Kidney (tissue), 14 donors: Measurements from ENCODE around the gene CALML6. TPM values are rescaled to one million over a fixed set of nuclear protein-coding genes. Genes with fewer than 3 reads are reported as not detected.

Experiments
- DNase-seq, 5 donors: peaks; one replicate each; pipeline ENCODE4 v3.0.0-alpha.2; 2013 to 2020
- FAIRE-seq: peaks from 2 replicates; lab custom pipeline; 2012; peaks lifted over from hg19 to GRCh38; lab: Jason Lieb, UNC
- H3K27ac ChIP-seq, 2 donors: one replicate each; pipeline ENCODE4 v1.7.0; 2013; ENCODE audit warnings: low read depth in 2 of 2, low read length in 2 of 2, inconsistent platforms in 1 of 2
- H3K27me3 ChIP-seq: one replicate; pipeline ENCODE4 v1.7.1; 2013; ENCODE audit warnings: low read length, inconsistent platforms; ENCODE audit not compliant: control insufficient read depth, insufficient read depth
- H3K36me3 ChIP-seq, 3 donors: one replicate each; pipeline versions ENCODE4 v1.7.0 to v1.7.1; 2013; ENCODE audit warnings: low read length in 3 of 3, control low read depth in 1 of 3, inconsistent platforms in 1 of 3; ENCODE audit not compliant: insufficient read depth in 3 of 3, control insufficient read depth in 2 of 3
- H3K4me1 ChIP-seq, 3 donors: one replicate each; pipeline versions ENCODE4 v1.7.0 to v1.7.1; 2013; ENCODE audit warnings: low read length in 3 of 3, inconsistent platforms in 1 of 3, low read depth in 1 of 3; ENCODE audit not compliant: control insufficient read depth in 2 of 3, insufficient read depth in 2 of 3
- H3K4me3 ChIP-seq, 3 donors: one replicate each; pipeline versions ENCODE4 v1.7.0 to v1.8.1; 2013; ENCODE audit warnings: low read length in 3 of 3, control low read depth in 1 of 3, inconsistent platforms in 1 of 3
- H3K9ac ChIP-seq, 3 donors: one replicate each; pipeline versions ENCODE4 v1.7.0 to v1.7.1; 2013; ENCODE audit warnings: low read length in 3 of 3, control low read depth in 1 of 3, inconsistent platforms in 1 of 3
- H3K9me3 ChIP-seq, 3 donors: one replicate each; pipeline versions ENCODE4 v1.7.0 to v1.7.1; 2013; ENCODE audit warnings: low read length in 3 of 3, control low read depth in 1 of 3, inconsistent platforms in 1 of 3; ENCODE audit not compliant: control insufficient read depth in 2 of 3, insufficient read depth in 1 of 3
- CTCF ChIP-seq: IDR thresholded peaks from 3 replicates; pipeline ENCODE4 v1.5.1; 2012; ENCODE audit warnings: mild to moderate bottlenecking, moderate library complexity, borderline replicate concordance; ENCODE audit not compliant: insufficient read depth; ENCODE audit errors: extremely low read depth
- intact Hi-C: fragments of 100-400 bp; cut with DNase I; formaldehyde crosslinking; loops from one replicate; pipeline ENCODE4 v1.11.1; 2022
- polyA plus RNA-seq: library from polyadenylated mRNA; stranded (reverse); fragments of 350-450 nt; fragmentation: Illumina TruSeq; extraction: RNeasy Lipid Tissue Mini Kit (QIAGEN cat#74804); gene quantifications from one replicate; pipeline ENCODE4 v1.2.3, GENCODE V29; 2014; ENCODE audit warnings: low read depth, low replicate concordance; ENCODE audit not compliant: insufficient read depth
- total RNA-seq: library from RNA; stranded (reverse); fragmentation: NEBNext Ultra II Directional; extraction: Animal tissue kit (Norgen Biotek cat#: 25700); gene quantifications from one replicate; pipeline ENCODE4 v1.2.1, GENCODE V29; 2021
- donor health status: control.
- donor health status: control.
- donor health status: control.
- donor health status: control.
- donor health status: control.
- donor health status: DM: yes; HTN: yes; CAD: no.
- donor health status: Normal renal cell carcinoma (clear cell type).

The CALML6 gene
- total and polyA plus RNA-seq, 2 donors from 2014 or later: 0.13 to 1.2 TPM

- intact Hi-C loops: no loop called here
These were observed 27.1 kb downstream of the CALML6 start for GRCh38 chr1:1941868-1942752.

GRCh38 chr1:1942753-1943656 lies 27.9 kb downstream of the CALML6 start:
- Histone ChIP-seq H3K4me1 (peaks cover 0 to 7% (median 7%) of the 10 kb centered on the region in 3 donors), H3K27me3 (no peaks in the 10 kb centered on the region), H3K9ac (no peak overlapping the region), H3K27ac (no peak overlapping the region), H3K36me3 (no peaks in the 10 kb centered on the region), H3K9me3 (no peaks in the 10 kb centered on the region), H3K4me3 (no peak overlapping the region)
- FAIRE-seq: no peak
- no peak for TF ChIP-seq CTCF
- DNase-seq: peak in 2 of 5 donors; percentile 39 to 78
- intact Hi-C loops: no loop called here

More at GRCh38 chr1:1941868-1942752, 27.1 kb downstream of the CALML6 start:
- no peaks in the 10 kb centered on the region for H3K9me3 ChIP-seq
- TF ChIP-seq CTCF: no peak
- no peaks in the 10 kb centered on the region for H3K36me3 ChIP-seq
- no peak for FAIRE-seq
- H3K9ac ChIP-seq: no peak overlapping the region
- no peak overlapping the region for H3K27ac ChIP-seq
- peak in 1 of 5 donors; percentile 59 for DNase-seq
- peaks cover 0 to 7% (median 7%) of the 10 kb centered on the region in 3 donors for H3K4me1 ChIP-seq
- H3K4me3 ChIP-seq: no peak overlapping the region
- H3K27me3 ChIP-seq: no peaks in the 10 kb centered on the region

- no peaks in the 10 kb centered on the region for H3K9me3 ChIP-seq
- no peaks in the 10 kb centered on the region for H3K27me3 ChIP-seq
- DNase-seq (peak; percentile 45 to 79 (median 61)), FAIRE-seq (no peak)
- intact Hi-C loops: no loop called here
- peak; percentile 78 for TF ChIP-seq CTCF
- peaks cover 0 to 7% (median 7%) of the 10 kb centered on the region in 3 donors for H3K4me1 ChIP-seq
- H3K4me3 ChIP-seq: peak overlapping the region in 2 of 3 donors; percentile 22 to 42
- no peak overlapping the region for H3K27ac ChIP-seq
- no peak overlapping the region for H3K9ac ChIP-seq
- no peaks in the 10 kb centered on the region for H3K36me3 ChIP-seq
These were observed 28.9 kb downstream of the CALML6 start for GRCh38 chr1:1943834-1944570.
